ENCODE results near the gene SMIM8.

Gene SMIM8

GRCh38 chr6:87391334-87391733, 68.9 kb downstream of the SMIM8 start:
- peak; percentile 28 for DNase-seq (ENCODE audit: low spot score)
